Neural cell (in vitro differentiated cells): ENCODE data around the gene LRIF1. TPM values are rescaled to one million over a fixed set of nuclear protein-coding genes. Genes with fewer than 3 reads are reported as not detected.

Source experiments
- H2AFZ ChIP-seq: fragments of 200-600, 300-800 bp; sonication (generic), shearing (Covaris generic); 2 replicates; pipeline ENCODE4 v1.6.0; 2014; ENCODE audit warnings: low read depth, mild to moderate bottlenecking, antibody characterized with exemption, low read length, moderate library complexity
- H3F3A ChIP-seq: fragments of 200-600 bp; shearing (Covaris generic); 2 replicates; pipeline ENCODE4 v1.6.1; 2016; ENCODE audit warnings: mild to moderate bottlenecking, moderate library complexity, mixed read lengths, antibody characterized with exemption, low read length; ENCODE audit not compliant: insufficient read depth, poor library complexity, severe bottlenecking
- H3K27ac ChIP-seq: fragments of 200-600, 300-800 bp; sonication (generic), shearing (Covaris generic); 2 replicates; pipeline ENCODE4 v1.5.1; 2014; ENCODE audit warnings: mild to moderate bottlenecking, low read length, moderate library complexity
- H3K27me3 ChIP-seq: fragments of 300-800, 200-600 bp; sonication (generic), shearing (Covaris generic); 2 replicates; pipeline ENCODE4 v1.6.0; 2014; ENCODE audit warnings: mild to moderate bottlenecking, low read depth, low read length, moderate library complexity; ENCODE audit not compliant: insufficient read depth
- H3K36me3 ChIP-seq: fragments of 300-800, 200-600 bp; sonication (generic), shearing (Covaris generic); 2 replicates; pipeline ENCODE4 v1.5.1; 2014; ENCODE audit warnings: mild to moderate bottlenecking, antibody characterized with exemption, low read length, moderate library complexity; ENCODE audit not compliant: insufficient read depth
- H3K4me2 ChIP-seq: fragments of 300-800, 200-600 bp; sonication (generic), shearing (Covaris generic); 2 replicates; pipeline ENCODE4 v1.6.0; 2014; ENCODE audit warnings: mild to moderate bottlenecking, low read length
- H3K4me3 ChIP-seq: fragments of 300-800, 200-600 bp; sonication (generic), shearing (Covaris generic); 2 replicates; pipeline ENCODE4 v1.5.1; 2014; ENCODE audit warnings: mild to moderate bottlenecking, low read length, moderate library complexity
- H3K79me2 ChIP-seq: fragments of 200-600 bp; shearing (Covaris generic); replicated peaks from 2 replicates; pipeline ENCODE4 v1.6.0; 2014; ENCODE audit warnings: mild to moderate bottlenecking, low read length, moderate library complexity; ENCODE audit not compliant: insufficient read depth
- H3K9ac ChIP-seq: fragments of 300-800, 200-600 bp; sonication (generic), shearing (Covaris generic); 2 replicates; pipeline ENCODE4 v1.6.1; 2016; ENCODE audit warnings: mild to moderate bottlenecking, low read length, mixed read lengths
- H3K9me2 ChIP-seq: fragments of 200-600 bp; shearing (Covaris generic); 2 replicates; pipeline ENCODE4 v1.6.1; 2016; ENCODE audit warnings: mild to moderate bottlenecking, low read length, mixed read lengths; ENCODE audit not compliant: insufficient read depth
- H3K9me3 ChIP-seq: fragments of 200-600, 300-800 bp; sonication (generic), shearing (Covaris generic); 2 replicates; pipeline ENCODE4 v1.6.1; 2016; ENCODE audit warnings: mild to moderate bottlenecking, mixed run types, low read length, moderate library complexity, mixed read lengths
- H4K20me1 ChIP-seq: fragments of 200-600 bp; shearing (Covaris generic); 2 replicates; pipeline ENCODE4 v1.6.1; 2016; ENCODE audit warnings: mild to moderate bottlenecking, mixed run types; ENCODE audit not compliant: insufficient read depth
- EP300 ChIP-seq: fragments of 450-650 bp; conservative IDR thresholded peaks from 2 replicates; pipeline ENCODE4 v1.6.1; 2014; ENCODE audit warnings: antibody characterized with exemption, mild to moderate bottlenecking, moderate library complexity; ENCODE audit not compliant: poor library complexity, severe bottlenecking
- EZH2 ChIP-seq: fragments of 200-600, 300-800 bp; shearing (Covaris generic), sonication (generic); IDR thresholded peaks from 2 replicates; pipeline ENCODE4 v1.6.1; 2014; ENCODE audit warnings: antibody characterized with exemption, low read length, borderline replicate concordance, mild to moderate bottlenecking; ENCODE audit not compliant: insufficient read depth, poor library complexity, severe bottlenecking
- MXI1 ChIP-seq: fragments of 450-650 bp; conservative IDR thresholded peaks from 2 replicates; pipeline ENCODE4 v1.6.1; 2014; ENCODE audit warnings: antibody characterized with exemption, mild to moderate bottlenecking; ENCODE audit not compliant: poor library complexity, severe bottlenecking
- POLR2AphosphoS5 ChIP-seq: IDR thresholded peaks from 2 replicates; pipeline ENCODE4 v1.6.1; 2012
- RAD21 ChIP-seq: fragments of 450-650 bp; conservative IDR thresholded peaks from 2 replicates; pipeline ENCODE4 v1.6.1; 2014; ENCODE audit warnings: antibody characterized with exemption, mild to moderate bottlenecking, moderate library complexity
- SMC3 ChIP-seq: fragments of 450-650 bp; conservative IDR thresholded peaks from 2 replicates; pipeline ENCODE4 v1.6.1; 2014; ENCODE audit warnings: antibody characterized with exemption, mild to moderate bottlenecking, moderate library complexity; ENCODE audit not compliant: poor library complexity
- TAF1 ChIP-seq: IDR thresholded peaks from 2 replicates; pipeline ENCODE4 v1.6.1; 2012; ENCODE audit warnings: low read depth
- polyA minus RNA-seq: library from RNA; depleted of rRNA, polyadenylated mRNA; stranded (reverse); fragments of >200 nt; gene quantifications from 2 replicates; pipeline ENCODE4 v1.2.3, GENCODE V29; 2014
- polyA plus RNA-seq: library from polyadenylated mRNA; depleted of rRNA; stranded (reverse); fragments of >200 nt; gene quantifications from 2 replicates; pipeline ENCODE4 v1.2.3, GENCODE V29; 2014
- TF ChIP-seq, protein P1 (sequence below): fragments of 450-650 bp; IDR thresholded peaks from 2 replicates; pipeline ENCODE4 v1.5.1; 2014; ENCODE audit warnings: antibody characterized with exemption, mild to moderate bottlenecking, moderate library complexity; ENCODE audit not compliant: poor library complexity, severe bottlenecking
- TF ChIP-seq, protein P2 (sequence below): IDR thresholded peaks from 2 replicates; pipeline ENCODE4 v1.6.1; 2012; ENCODE audit warnings: borderline replicate concordance

The LRIF1 gene
- 22.1 and 26.8 TPM in 2 replicates for polyA plus RNA-seq
- polyA minus RNA-seq = 43.6 and 44.5 TPM in 2 replicates

- TF ChIP-seq MXI1 (peak; percentile 39), POLR2AphosphoS5 (peak; percentile 84), EP300 (no peak), TAF1 (no peak)
- TF ChIP-seq, protein P1, sequence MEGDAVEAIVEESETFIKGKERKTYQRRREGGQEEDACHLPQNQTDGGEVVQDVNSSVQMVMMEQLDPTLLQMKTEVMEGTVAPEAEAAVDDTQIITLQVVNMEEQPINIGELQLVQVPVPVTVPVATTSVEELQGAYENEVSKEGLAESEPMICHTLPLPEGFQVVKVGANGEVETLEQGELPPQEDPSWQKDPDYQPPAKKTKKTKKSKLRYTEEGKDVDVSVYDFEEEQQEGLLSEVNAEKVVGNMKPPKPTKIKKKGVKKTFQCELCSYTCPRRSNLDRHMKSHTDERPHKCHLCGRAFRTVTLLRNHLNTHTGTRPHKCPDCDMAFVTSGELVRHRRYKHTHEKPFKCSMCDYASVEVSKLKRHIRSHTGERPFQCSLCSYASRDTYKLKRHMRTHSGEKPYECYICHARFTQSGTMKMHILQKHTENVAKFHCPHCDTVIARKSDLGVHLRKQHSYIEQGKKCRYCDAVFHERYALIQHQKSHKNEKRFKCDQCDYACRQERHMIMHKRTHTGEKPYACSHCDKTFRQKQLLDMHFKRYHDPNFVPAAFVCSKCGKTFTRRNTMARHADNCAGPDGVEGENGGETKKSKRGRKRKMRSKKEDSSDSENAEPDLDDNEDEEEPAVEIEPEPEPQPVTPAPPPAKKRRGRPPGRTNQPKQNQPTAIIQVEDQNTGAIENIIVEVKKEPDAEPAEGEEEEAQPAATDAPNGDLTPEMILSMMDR = peak; percentile 58
- TF ChIP-seq, protein P2, sequence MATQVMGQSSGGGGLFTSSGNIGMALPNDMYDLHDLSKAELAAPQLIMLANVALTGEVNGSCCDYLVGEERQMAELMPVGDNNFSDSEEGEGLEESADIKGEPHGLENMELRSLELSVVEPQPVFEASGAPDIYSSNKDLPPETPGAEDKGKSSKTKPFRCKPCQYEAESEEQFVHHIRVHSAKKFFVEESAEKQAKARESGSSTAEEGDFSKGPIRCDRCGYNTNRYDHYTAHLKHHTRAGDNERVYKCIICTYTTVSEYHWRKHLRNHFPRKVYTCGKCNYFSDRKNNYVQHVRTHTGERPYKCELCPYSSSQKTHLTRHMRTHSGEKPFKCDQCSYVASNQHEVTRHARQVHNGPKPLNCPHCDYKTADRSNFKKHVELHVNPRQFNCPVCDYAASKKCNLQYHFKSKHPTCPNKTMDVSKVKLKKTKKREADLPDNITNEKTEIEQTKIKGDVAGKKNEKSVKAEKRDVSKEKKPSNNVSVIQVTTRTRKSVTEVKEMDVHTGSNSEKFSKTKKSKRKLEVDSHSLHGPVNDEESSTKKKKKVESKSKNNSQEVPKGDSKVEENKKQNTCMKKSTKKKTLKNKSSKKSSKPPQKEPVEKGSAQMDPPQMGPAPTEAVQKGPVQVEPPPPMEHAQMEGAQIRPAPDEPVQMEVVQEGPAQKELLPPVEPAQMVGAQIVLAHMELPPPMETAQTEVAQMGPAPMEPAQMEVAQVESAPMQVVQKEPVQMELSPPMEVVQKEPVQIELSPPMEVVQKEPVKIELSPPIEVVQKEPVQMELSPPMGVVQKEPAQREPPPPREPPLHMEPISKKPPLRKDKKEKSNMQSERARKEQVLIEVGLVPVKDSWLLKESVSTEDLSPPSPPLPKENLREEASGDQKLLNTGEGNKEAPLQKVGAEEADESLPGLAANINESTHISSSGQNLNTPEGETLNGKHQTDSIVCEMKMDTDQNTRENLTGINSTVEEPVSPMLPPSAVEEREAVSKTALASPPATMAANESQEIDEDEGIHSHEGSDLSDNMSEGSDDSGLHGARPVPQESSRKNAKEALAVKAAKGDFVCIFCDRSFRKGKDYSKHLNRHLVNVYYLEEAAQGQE = peak; percentile 35
- H2AFZ ChIP-seq = peak within 1 kb of the TSS; percentile 54
- H3F3A ChIP-seq = no peaks in the 10 kb centered on the region
- no peaks in the 10 kb centered on the region for H3K27me3 ChIP-seq
- peak within 1 kb of the TSS; percentile 78 for H3K9ac ChIP-seq
- no peaks in the 10 kb centered on the region for H3K9me2 ChIP-seq
- H3K4me2 ChIP-seq = peak within 1 kb of the TSS; percentile 23
- peaks cover 10% of the 10 kb centered on the region for H3K79me2 ChIP-seq
- H3K36me3 ChIP-seq = no peaks in the 10 kb centered on the region
- peak within 1 kb of the TSS; percentile 75 for H3K4me3 ChIP-seq
- no peaks in the 10 kb centered on the region for H3K9me3 ChIP-seq
- no peaks in the 10 kb centered on the region for H4K20me1 ChIP-seq
- peak within 1 kb of the TSS; percentile 89 for H3K27ac ChIP-seq
These were observed at the start of gene LRIF1 for GRCh38 chr1:110963691-110964454. Gene LRIF1 (minus strand): TSS chr1:110963922. CDS start chr1:110963688, 234 bp downstream.

DNA sequence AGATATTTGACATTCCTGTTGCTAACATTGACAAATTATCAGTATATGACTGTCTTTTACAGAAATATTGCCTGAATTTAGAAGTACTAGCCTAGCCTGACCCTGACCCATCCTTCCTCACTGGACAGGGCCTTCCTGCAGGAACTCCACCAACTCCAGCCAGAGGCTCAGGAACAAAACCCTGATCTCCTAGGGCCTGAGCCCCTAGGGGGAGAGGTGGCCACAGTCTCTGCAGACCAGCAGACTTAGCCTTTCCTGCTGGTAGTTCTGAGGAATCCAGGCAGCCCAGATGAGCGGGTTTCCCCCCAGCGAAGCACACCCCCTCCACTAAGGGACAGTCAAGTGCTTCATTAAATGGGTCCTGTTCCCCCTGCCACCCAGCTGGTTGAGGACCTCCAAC, 44.3 kb upstream of the LRIF1 start:
- Histone ChIP-seq H3K4me2 (no peak overlapping the region), H3K27ac (no peak overlapping the region), H3K27me3 (no peaks in the 10 kb centered on the region), H3F3A (no peaks in the 10 kb centered on the region), H3K9me2 (no peaks in the 10 kb centered on the region), H4K20me1 (no peaks in the 10 kb centered on the region), H2AFZ (no peak overlapping the region), H3K79me2 (no peaks in the 10 kb centered on the region), H3K9ac (no peak overlapping the region), H3K36me3 (no peaks in the 10 kb centered on the region), H3K9me3 (no peaks in the 10 kb centered on the region), H3K4me3 (no peak overlapping the region)
- TF ChIP-seq EZH2 (no peak), POLR2AphosphoS5 (no peak), MXI1 (no peak), EP300 (no peak), RAD21 (no peak), TAF1 (no peak), SMC3 (no peak)
- TF ChIP-seq, protein P2 = no peak
- TF ChIP-seq, protein P1 = no peak
